Measurements from ENCODE around the gene CCDC40.

CCDC40 gene

DNA sequence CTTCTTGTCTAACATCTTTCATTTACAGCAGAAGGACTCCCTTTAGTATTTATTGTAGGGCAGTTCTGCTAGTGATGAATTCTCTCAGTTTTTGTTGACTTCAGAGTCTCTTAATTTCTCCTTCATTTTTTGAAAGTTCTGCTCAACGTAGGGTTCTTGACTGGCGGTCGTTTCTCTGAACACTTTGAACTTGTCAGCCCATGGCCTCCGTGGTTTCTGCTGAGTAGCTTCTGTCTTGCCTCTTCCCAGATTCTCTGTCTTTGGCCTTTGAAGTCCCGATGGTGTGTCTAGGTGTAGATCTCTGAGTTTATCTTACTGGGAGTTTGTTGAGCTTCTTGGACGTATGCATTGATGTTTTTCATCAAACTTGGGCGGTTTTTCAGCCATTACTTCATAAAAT, 78.3 kb downstream of the CCDC40 start:
- no peak for DNase-seq (ENCODE audit: low read depth, low spot score)

DNA sequence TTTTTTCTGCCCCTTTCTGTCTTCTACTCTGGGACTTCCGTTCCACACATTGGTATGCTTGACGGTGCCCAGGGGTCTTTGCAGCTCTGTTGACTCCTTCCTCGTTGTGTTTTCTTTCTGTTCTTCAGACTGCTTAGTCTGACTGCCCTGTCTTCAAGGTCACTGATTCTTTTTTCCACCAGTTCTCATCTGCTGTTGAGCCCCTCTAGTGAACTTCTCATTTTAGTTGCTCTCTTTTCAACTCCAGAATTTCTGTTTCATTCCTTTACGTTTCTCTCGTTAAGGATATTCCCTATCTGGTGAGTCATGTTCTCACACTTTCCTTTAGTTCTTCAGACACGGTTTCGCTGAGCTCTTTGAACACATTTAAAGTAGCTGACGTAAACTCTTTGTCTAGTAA, 78.7 kb downstream of the CCDC40 start:
- DNase-seq (ENCODE audit: low read depth, low spot score) = no peak

DNA sequence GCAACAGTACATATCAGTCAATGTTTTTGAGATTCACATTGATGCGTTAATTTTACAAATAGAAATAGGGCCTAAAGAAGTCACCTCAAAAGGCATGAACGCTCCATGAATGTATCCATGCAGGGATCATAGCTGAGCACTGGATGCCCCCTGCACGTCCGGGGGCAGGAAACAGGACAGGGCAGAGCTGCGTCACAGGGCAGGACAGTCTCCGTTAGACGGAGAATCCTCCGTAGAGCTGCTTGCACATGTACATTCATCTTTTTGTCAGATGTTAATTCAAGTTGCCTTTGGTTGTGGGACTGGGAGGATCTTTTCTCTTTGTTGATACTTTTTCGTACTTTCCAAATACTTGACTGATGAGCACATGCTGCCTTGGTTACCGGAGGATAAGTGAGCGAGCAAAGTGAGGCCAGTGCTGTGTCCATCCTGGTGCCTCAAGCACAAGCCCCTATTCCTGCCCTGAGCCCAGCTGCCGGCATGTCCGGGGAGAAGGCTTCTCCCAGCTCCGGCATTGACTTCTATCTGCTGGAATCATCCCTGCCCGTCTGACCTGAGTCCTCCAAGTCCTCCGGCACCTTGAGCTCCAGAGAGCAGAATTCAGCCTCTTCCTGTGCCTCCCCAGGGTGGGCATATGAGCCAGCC, 80.0 kb downstream of the CCDC40 start:
- DNase-seq (ENCODE audit: low read depth, low spot score) = no peak

DNA sequence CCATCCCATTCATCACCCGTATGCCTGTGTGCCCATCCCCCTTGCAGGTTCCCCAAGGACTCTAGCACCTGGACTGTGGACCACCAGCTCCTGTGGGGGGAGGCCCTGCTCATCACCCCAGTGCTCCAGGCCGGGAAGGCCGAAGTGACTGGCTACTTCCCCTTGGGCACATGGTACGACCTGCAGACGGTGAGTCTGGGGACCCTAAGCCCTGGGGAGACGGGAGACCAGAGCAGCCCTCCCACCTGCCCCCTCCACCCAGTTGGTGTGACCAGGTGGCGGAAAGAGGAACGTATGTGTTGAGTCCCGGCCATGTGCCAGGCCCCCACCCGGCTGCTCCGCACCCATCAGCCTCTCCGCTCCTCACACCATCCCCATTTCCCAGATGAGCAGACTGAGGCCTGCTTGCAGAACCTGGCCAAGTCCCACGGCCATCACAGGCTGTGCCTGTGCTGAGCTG, 80.5 kb downstream of the CCDC40 start:
- DNase-seq (ENCODE audit: low read depth, low spot score) = no peak

DNA sequence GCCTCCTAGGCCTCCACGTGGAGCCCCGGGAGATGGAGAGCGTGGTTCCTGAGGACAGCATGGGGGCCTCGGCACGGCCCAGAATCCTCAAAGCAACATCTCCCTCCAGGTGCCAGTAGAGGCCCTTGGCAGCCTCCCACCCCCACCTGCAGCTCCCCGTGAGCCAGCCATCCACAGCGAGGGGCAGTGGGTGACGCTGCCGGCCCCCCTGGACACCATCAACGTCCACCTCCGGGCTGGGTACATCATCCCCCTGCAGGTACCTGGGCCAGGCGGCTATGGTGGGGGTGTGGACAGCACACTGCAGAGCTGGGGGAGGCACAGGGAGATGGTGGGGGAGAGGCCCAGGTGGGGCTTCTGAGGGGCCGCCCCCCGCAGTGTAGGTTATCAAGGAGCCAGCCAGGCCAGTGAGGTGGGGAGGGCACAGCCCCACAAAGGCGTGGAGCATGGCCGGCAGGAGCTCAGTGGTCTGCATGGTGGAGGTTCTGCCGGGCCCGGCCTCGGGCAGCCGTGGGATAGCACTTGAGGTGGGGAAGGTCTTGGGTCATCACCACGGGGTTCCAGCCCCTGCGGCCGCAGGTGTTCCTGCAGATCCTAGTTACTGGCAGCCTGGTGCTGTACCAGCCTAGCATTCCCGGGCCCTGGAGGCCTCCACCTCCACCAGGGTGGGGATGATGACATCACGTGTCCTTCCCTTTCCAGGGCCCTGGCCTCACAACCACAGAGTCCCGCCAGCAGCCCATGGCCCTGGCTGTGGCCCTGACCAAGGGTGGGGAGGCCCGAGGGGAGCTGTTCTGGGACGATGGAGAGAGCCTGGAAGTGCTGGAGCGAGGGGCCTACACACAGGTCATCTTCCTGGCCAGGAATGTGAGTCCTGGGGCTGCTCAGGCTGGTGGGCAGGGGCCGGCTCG, 81.3 kb downstream of the CCDC40 start:
- no peak for DNase-seq (ENCODE audit: low read depth, low spot score)

DNA sequence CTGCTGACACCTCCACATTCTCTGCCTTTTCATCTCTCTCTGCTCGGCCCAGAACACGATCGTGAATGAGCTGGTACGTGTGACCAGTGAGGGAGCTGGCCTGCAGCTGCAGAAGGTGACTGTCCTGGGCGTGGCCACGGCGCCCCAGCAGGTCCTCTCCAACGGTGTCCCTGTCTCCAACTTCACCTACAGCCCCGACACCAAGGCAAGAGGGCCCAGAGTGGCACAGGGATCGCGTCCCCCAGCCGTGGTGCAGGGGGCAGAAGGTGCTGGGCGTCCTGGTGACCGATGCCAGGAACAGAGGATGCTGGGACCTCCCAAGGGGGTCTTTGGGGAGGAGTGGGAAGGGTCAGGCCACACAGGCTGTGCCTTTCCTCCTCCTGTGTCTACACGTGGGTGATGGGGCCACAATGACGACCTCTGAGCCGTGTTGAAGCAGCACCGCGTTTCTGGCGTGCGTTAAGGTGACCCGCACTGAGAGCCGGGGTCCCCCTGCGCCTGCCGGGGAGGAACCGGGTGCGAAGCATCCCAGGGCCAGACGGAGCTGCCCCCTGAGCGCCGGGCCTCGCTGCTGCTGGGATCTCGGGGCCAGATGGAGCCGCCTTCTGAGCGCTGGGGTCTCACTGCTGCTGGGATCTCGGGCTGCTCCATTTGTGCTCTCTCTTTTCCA, 82.3 kb downstream of the CCDC40 start:
- DNase-seq (ENCODE audit: low read depth, low spot score) = no peak

DNA sequence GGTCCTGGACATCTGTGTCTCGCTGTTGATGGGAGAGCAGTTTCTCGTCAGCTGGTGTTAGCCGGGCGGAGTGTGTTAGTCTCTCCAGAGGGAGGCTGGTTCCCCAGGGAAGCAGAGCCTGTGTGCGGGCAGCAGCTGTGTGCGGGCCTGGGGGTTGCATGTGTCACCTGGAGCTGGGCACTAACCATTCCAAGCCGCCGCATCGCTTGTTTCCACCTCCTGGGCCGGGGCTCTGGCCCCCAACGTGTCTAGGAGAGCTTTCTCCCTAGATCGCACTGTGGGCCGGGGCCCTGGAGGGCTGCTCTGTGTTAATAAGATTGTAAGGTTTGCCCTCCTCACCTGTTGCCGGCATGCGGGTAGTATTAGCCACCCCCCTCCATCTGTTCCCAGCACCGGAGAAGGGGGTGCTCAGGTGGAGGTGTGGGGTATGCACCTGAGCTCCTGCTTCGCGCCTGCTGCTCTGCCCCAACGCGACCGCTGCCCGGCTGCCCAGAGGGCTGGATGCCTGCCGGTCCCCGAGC, 82.9 kb downstream of the CCDC40 start:
- no peak for DNase-seq (ENCODE audit: low read depth, low spot score)

DNA sequence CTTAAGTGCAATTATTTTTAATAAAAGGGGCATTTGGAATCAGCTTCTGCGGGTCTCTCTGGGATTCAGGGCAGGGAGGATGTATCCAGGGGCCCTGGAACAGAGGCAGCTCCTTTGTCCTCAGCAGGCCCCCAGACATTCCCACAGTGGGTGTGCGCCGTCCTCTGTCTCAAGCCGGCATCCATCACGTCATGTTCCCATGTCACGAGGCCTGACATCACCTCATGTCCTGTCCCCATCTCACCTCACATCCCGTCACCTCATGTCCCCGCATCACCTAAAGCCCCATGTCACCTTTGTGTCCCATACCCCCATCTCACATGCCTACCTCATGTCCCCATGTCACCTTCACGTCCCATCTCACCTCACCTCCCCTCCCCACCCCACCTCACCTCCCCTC, 83.4 kb downstream of the CCDC40 start:
- no peak for DNase-seq (ENCODE audit: low read depth, low spot score)

DNA sequence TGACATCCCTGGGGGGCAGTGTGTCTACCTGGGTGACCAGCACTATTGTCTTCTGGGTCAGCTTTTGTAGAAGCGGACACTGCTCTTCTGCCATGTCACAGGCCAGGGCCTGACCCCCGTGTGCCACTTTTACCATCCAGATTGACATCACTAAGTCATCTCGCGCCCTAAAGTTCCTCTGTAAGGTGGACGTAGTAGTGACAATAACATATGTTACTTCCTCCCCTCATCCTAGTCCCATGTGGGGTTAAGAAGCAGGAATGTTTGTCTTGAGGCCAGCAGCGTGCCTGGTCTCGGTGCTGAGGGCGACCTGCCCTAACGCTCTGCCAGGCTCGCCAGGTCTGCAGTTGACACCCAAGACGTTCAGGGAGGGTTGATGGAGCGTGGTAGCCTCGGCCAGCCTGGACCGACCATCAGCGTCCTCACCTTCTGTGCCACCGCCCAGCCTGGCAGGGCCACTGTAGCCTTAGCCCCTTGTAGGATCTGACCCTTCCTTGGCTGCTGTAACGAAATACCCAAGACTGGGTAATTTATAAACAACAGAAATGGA, 85.7 kb downstream of the CCDC40 start:
- no peak for DNase-seq (ENCODE audit: low read depth, low spot score)

DNA sequence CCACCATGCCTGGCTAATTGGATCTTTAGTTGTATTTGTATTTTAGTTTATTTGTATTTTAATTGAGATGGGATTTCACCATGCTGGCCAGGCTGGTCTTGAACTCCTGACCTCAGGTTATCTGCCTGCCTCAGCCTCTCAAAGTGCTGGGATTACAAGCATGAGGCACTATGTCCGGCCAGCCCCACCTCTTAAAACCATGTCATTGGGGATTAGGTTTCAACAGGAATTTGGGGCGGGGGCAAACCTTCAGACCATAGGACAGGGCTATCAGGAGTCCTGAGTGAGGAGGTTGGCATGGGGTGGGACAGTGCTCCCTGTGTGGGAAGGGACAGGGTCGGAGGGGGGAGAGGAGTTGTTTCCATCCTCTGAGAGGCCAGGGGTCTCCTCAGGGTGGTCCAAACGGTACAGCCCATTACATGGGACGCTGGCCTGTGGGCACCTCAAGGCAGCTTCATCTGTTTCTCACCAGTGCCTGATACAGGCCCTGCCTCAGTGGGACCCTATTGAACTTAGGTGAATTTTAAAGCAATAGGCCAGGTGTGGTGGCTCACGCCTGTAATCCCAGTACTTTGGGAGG, 86.6 kb downstream of the CCDC40 start:
- no peak for DNase-seq (ENCODE audit: low read depth, low spot score)

DNA sequence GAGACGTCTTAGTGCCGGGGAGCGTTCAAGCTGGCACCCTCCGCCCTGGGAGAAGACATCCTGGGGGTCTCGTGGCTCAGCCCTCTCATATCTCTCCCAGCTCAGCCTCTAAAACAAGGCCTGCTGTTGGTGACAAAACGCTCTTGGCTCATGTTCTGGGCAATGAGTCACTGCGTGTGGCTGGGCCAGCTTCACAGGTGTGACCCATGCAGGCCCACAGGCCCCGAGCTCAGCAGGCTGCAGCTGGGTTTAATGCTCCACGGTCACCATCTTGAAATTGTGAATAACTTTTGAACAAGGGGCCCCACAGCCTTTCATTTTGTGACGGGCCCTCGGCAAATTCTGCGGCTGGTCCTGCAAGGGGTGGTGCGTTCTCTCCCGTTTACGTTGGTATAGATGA, 87.3 kb downstream of the CCDC40 start:
- no peak for DNase-seq (ENCODE audit: low read depth, low spot score)

DNA sequence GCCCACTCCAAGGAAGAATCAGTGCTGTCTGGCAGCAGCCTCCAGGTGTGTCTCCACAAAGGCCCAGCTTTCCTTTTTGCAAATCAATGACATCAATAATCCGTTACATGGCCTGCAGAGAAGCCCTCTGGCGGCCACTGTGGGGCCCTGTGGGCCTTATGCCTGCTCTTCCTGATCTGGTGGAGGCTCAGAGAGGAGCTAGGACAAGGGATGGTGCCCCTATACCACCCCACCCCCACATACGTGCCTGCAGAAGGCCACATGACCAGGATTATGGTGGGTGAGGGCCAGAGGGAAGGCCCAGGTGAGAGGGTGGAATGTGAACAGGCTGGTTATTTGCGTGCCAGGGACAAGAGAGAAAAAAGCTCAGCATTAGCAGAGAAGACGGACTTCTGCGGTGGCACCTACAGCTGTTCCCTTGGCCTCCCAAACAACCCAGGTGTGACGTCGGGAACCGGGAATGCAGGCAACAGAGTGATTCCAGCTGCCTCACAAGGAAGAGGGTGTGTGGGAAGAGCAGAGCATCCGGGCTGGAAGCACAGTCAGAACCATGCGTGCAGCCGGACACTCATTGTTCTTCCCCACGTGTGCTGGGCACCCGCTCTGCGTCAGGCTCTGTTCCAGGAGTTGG, 88.0 kb downstream of the CCDC40 start:
- DNase-seq (ENCODE audit: low read depth, low spot score) = peak; percentile 64

DNA sequence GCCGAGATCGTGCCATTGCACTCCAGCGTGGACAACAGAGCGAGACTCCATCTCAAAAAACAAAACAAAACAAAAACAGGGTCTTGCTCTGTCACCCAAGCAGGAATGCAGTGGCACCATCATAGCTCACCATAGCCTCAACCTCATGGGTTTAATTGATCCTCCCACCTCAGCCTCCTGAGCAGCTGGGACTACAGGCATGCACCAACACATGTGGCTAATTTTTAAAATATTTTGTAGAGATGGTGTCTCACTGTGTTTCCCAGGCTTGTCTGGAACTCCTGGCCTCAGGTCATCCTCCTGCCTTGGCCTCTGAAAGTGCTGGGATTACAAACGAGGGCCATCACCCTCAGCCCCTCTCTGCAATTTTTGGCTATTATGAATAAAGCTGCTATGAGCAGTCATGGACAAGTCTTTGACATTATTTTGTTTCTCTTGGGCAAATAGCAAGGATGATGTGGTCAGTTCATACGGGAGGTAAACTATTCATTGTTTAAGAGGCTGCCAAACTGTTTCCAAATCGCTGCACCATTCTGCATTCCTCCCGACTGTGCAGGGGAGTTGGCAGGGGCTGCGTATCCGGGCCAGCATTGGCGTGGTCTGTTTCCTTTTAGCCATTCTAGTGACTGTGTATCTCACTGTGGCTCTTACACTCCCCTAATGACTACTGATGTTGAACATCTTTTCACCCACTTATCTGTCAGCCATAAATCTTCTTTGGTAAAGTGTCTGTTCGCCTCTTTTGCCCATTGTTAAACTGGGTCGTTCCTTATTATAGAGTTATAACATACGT, 89.4 kb downstream of the CCDC40 start:
- DNase-seq (ENCODE audit: low read depth, low spot score) = no peak

DNA sequence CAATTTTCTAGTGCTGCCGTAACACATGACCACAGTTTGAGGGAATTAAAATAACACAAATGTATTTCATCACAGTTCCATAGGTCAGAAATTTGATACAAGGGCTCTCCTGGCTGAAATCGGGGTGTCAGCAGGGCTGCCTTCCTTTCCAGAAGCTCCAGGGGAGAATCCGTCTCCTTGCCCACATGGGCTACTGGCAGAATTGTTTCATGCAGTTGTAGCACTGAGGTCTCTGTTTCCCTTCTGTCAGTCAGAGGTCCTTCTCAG, 89.9 kb downstream of the CCDC40 start:
- DNase-seq (ENCODE audit: low read depth, low spot score) = no peak

DNA sequence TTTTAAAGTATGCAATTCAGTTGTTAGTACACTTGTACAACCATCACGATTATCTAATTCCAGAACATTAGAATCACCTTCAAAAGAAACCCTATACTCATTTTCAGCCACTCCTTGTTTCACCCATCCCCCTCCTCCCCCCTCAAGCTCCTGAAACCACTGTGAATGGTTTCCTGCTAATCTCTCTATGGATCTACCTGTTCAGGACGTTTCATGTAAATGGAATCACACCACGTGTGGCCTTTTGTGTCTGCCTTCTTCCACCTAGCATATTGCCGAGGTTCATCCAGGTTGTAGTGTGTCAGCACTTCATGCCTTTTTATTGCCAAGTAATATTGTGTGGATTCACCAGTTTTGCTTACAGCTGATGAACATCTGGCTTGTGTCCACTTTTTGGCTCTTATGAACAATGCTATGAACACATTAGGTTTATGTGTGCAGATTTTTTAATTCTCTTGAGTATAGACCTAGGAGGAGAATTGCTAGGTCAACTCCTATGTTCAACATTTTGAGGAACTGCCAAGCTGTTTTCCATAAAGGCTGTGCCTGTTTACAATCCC, 92.6 kb downstream of the CCDC40 start:
- DNase-seq (ENCODE audit: low read depth, low spot score) = no peak

DNA sequence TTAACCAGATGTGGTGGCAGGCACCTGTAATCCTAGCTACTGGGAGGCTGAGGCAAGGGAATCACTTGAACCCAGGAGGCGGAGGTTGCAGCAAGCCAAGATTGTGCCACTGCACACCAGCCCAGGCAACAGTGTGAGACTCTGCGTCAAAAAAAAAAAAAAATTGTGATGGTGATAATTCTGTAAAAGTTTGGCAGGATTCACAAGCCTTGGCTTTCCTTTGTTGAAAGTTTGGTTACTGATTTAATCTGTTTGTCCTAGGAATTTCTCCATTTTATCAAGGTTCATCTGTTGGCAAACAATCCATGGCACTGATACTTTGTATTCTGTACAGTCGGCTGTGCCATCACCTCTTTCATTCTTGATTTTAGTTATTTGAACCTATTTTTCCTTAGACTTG, 94.5 kb downstream of the CCDC40 start:
- no peak for DNase-seq (ENCODE audit: low read depth, low spot score)

DNA sequence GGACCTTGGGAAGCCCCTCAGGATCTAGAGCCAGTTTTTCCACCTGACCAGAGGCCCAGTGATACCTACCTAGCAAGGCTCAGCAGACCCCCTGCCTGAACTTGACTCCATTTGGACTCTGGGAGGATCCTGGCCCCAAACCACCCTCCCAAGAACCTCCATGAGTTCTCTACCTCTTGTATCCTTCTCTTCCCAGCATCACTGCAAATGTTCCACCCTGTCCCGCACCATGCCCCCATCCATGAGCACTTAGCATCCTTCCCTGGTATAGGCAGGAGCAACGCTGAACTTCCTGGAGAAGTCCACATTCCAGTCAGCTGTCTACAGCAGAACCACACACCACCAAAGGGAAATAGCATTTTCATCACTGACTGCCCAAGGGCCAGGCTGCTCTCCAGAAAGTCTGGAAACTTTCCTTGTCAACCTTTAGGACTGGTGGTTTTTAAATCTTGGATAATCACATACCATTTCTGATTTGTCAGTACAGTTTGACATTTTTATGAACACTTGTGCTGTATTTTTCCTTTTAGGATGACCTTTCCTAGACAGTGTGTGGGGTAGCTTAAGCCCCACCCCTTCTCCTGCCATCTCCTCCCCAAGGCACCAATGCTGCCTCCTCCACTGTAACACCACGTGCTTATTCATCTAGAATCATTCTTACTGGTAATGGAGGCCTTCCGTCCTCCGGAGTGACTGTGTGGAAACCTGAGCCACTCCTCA, 96.6 kb downstream of the CCDC40 start:
- no peak for DNase-seq (ENCODE audit: low read depth, low spot score)

DNA sequence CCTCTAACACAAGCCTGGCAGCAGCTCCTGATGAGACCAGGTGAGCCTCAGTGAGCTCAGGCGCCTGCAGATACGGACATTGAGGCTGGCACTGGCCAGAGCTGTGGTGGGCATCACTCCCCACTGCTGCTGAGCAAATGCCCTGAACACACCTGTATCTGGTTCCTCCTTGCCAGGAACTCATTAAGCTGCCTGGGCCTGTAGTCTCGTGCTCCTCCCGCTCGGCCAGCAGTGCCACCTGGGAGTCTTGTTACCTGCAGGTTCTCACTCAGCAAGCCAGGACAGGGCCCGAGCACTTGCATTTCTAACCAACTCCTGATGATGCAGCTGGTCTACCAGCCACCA, 97.2 kb downstream of the CCDC40 start:
- no peak for DNase-seq (ENCODE audit: low read depth, low spot score)

DNA sequence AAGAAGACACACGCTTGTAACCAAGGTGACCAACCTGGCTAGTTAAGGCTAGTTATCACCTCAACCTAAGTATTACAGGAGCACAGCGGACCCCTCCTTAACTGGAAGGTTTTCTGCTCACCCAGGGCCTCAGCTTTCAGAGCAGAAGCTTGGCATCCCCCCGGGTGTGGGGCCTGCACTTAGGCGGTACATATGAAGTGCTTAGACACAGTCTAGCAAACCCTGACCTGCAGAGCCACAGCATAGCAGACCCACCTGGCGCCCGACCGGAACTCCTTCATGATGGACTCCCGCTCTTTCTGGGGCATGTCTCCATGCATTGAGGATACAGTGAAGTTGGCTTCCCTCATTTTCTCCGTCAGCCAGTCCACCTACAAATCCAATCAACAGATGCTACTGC, 100.7 kb downstream of the CCDC40 start:
- no peak for DNase-seq (ENCODE audit: low read depth, low spot score)
